Esophagus muscularis mucosa (tissue), 4 donors: Measurements from ENCODE around the gene ENTPD6.

Experiments used
- EP300 ChIP-seq: sonication (generic); formaldehyde crosslinking; IDR thresholded peaks from one replicate; pipeline ENCODE4 v1.6.1; 2017; ENCODE audit warnings: antibody characterized with exemption
- POLR2A ChIP-seq: fragments of 450-650 bp; IDR thresholded peaks from one replicate; pipeline ENCODE4 v1.6.1; 2017; ENCODE audit warnings: antibody characterized with exemption, moderate library complexity, mild to moderate bottlenecking, low read depth
- POLR2AphosphoS5 ChIP-seq, 2 donors: sonication (generic); formaldehyde crosslinking; IDR thresholded peaks; one replicate each; pipeline ENCODE4 v1.6.1; 2017; ENCODE audit warnings: antibody characterized with exemption in 2 of 2
- TF ChIP-seq, protein P1 (sequence below), 3 experiments: fragments of 200-600 bp in 2 of 3; fragments of 450-650 bp in 1 of 3; sonication (generic) in 2 of 3; IDR thresholded peaks; one replicate each; pipeline ENCODE4 v1.5.1; 2017 to 2019; ENCODE audit warnings: antibody characterized with exemption in 3 of 3, mild to moderate bottlenecking in 2 of 3, moderate library complexity in 1 of 3

DNA sequence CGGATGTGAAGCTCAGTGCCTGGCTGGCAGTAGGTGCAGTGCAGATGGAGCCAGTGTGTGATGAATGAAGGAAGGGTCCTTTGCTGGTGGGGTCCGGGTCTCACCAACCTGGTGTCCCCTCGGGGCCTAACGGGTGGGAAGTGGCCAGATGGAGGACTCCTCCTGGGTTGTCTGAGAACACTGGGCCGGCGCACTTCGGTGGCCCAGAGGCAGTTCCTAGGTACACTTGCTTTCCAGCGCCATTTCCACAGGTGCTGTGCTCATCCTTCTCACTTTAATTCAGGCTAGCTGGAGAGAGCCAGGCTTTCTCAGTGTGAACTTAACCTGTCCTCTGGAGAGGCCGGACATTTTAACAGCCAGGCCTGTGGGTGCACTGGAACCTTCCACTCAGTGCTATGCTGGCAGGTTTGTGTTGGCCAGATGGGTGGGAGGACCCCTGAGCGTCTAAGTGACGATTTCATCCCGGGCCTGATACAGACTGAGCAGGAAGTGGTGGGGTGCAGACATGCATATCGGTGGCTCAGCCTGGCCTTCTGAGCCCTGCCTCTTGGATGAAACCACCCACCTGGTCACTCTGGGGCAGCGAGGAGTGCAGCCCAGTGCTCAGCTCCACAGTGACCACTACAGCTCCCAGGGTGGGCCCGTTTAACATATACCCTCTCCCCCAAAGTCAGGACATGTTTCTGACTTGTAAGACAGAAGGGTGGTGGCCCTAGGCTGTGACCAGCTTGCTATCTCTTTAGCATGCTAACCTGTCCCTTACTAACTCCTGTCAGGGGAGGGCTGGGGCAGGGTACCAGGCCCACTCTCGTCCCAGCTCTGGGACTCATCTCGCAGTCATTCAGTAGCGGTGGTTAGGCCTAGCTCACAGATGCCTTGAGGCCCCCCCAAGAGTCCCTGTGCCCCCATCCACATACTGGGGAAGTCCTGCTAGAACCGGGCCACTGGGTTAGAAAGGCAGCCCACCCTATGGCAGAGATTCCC, 44.2 kb downstream of the ENTPD6 start:
- TF ChIP-seq POLR2AphosphoS5 (IDR thresholded peaks at IDR 0.05) (no peak), POLR2A (no peak), EP300 (no peak)
- TF ChIP-seq, protein P1, sequence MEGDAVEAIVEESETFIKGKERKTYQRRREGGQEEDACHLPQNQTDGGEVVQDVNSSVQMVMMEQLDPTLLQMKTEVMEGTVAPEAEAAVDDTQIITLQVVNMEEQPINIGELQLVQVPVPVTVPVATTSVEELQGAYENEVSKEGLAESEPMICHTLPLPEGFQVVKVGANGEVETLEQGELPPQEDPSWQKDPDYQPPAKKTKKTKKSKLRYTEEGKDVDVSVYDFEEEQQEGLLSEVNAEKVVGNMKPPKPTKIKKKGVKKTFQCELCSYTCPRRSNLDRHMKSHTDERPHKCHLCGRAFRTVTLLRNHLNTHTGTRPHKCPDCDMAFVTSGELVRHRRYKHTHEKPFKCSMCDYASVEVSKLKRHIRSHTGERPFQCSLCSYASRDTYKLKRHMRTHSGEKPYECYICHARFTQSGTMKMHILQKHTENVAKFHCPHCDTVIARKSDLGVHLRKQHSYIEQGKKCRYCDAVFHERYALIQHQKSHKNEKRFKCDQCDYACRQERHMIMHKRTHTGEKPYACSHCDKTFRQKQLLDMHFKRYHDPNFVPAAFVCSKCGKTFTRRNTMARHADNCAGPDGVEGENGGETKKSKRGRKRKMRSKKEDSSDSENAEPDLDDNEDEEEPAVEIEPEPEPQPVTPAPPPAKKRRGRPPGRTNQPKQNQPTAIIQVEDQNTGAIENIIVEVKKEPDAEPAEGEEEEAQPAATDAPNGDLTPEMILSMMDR (IDR thresholded peaks at IDR 0.05), result no peak
